ENCODE measurements around the gene KRTAP10-3.

KRTAP10-3 gene

GRCh38 chr21:44589586-44590305 is 31.2 kb upstream of the KRTAP10-3 start:
- no peak for DNase-seq

DNA sequence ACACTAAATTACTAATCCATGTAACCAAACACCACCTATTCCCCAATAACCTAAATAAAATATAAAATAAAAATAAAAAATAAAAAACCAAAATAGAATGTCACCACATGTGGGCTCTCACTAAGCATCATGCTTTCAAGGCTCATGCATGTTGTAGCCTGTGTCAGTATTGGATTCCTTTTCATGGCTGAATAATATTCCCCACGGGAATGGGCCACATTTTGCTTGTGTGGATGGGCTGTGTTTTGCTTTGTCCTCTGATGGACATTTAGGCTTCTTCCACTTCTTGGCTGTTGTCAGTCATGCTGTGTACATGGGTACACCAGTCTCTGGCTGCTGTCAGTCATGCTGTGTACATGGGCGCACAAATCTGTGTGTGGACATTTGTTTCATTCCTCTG is 30.5 kb upstream of the KRTAP10-3 start:
- DNase-seq: no peak

GRCh38 chr21:44585892-44586291 is 27.3 kb upstream of the KRTAP10-3 start:
- DNase-seq: no peak

GRCh38 chr21:44583800-44584147 is 25.2 kb upstream of the KRTAP10-3 start:
- DNase-seq: no peak

GRCh38 chr21:44583089-44583799 is 24.6 kb upstream of the KRTAP10-3 start:
- no peak for DNase-seq

GRCh38 chr21:44582055-44582454 is 23.5 kb upstream of the KRTAP10-3 start:
- peak; percentile 12 for DNase-seq

DNA sequence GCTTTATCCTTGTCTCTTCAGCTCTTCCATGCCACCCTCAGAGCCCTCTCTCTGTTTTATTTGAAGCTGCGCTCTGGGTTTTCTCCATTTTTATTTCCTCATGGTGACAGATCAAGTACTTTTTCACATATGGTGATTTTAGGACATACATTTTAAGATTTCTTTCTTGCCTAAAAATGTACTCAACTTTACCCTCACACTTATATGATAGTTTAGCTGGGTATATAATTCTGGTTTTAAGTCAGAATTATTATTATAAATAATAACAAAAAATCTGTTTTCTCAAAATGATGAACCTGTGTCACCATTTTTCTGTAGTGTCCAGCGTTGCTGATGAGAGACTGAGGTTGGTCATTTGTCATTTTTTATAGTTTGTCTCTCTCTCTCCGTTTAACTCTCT is 22.6 kb upstream of the KRTAP10-3 start:
- DNase-seq: peak; percentile 20

- peak; percentile 80 for DNase-seq
Measured at GRCh38 chr21:44580231-44580821, 21.7 kb upstream of the KRTAP10-3 start, which contains the start of gene KRTAP10-5. Gene KRTAP10-5, minus strand, starts transcription at chr21:44580604. Its CDS starts 26 bp downstream, at chr21:44580578.

- DNase-seq: peak; percentile 51
Measured at GRCh38 chr21:44579833-44580144, 21.2 kb upstream of the KRTAP10-3 start.

GRCh38 chr21:44579056-44579832 is 20.6 kb upstream of the KRTAP10-3 start:
- no peak for DNase-seq

- DNase-seq: no peak
Measured at GRCh38 chr21:44578371-44579055, 19.9 kb upstream of the KRTAP10-3 start.

DNA sequence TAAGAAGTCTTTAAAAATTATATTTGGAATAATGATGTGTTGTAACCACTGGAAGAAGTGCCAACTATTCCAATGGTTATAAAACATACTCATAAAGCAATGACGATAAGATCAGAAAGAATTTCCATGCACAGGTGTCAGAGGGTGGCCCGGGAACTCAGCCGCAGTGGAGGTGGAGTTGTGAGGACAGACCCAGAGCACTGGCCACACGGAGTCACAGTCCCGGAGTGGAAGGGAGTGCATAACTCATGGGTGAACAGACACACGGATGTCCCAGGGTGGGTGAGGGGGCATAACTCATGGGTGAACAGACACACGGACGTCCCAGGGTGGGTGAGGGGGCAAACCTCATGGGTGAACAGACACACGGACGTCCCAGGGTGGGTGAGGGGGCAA is 17.4 kb upstream of the KRTAP10-3 start:
- DNase-seq: no peak

- DNase-seq: no peak
Measured at GRCh38 chr21:44575307-44576024, 16.9 kb upstream of the KRTAP10-3 start.

DNA sequence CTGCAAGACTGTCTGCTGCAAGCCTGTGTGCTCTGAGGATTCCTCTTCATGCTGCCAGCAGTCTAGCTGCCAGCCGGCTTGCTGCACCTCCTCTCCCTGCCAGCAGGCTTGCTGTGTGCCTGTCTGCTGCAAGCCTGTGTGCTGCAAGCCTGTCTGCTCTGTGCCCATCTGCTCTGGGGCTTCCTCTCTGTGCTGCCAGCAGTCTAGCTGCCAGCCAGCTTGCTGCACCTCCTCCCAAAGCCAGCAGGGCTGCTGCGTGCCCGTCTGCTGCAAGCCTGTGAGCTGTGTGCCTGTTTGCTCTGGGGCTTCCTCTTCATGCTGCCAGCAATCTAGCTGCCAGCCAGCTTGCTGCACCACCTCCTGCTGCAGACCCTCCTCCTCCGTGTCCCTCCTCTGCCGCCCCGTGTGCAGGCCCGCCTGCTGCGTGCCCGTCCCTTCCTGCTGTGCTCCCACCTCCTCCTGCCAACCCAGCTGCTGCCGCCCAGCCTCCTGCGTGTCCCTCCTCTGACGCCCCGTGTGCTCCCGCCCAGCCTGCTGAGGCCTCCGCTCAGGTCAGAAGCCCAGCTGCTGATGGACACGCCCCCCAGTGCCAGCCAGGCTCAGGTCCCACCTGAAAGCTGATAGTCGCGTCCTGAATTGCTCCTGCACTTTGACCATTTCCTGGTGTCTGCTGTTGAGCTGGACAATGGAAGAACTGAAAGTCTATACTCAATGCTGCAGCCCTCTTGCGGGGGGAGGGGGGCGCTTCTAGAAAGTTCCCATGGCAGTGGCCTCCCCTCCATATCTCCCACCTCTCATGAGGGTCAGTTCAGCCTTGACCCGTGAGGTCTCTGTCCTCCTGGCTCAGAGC is 16.1 kb upstream of the KRTAP10-3 start:
- DNase-seq: peak; percentile 89

- DNase-seq: peak; percentile 30
Measured at GRCh38 chr21:44573630-44574456, 15.2 kb upstream of the KRTAP10-3 start, which contains the start of gene KRTAP10-4. Gene KRTAP10-4, plus strand, starts transcription at chr21:44573729. Its CDS starts 30 bp downstream, at chr21:44573759.

- peak; percentile 79 for DNase-seq
Measured at GRCh38 chr21:44572959-44573583, 14.5 kb upstream of the KRTAP10-3 start.

- no peak for DNase-seq
Measured at GRCh38 chr21:44571844-44572782, 13.5 kb upstream of the KRTAP10-3 start.

- DNase-seq: peak; percentile 34
Measured at GRCh38 chr21:44571296-44571695, 12.7 kb upstream of the KRTAP10-3 start.
